ENCODE measurements around the gene SDR9C7. TPM values are rescaled to one million over a fixed set of nuclear protein-coding genes. Genes with fewer than 3 reads are reported as not detected.
"Not testable (repeated sequence)": the region's sequence is repeated elsewhere in the genome, so short reads cannot be mapped to it uniquely, and the experiment has no call there.

The SDR9C7 gene
- not detected in 2 replicates for total RNA-seq (2021)
- percentile 6 among the genes with signal in this experiment for Bru-seq, nascent RNA
- percentile 11 among the genes with signal in this experiment for BruChase-seq, experiment 1, labeled RNA remaining after a 2-hour chase
- percentile 7 among the genes with signal in this experiment for BruChase-seq, experiment 2, labeled RNA remaining after a 6-hour chase
- long read RNA-seq, result 0 reads

GRCh38 chr12:56933826-56934625 lies at the start of gene SDR9C7:
TSS of gene SDR9C7 (minus strand) at chr12:56934408. CDS start at chr12:56934261, 147 bp downstream.
- no peaks in the 10 kb centered on the region for H3K9me2 ChIP-seq (ENCODE audit: insufficient read depth)
- no peaks in the 10 kb centered on the region for H3F3A ChIP-seq (ENCODE audit: insufficient read depth, low read depth)
- no peaks in the 10 kb centered on the region for H3K27me3 ChIP-seq (ENCODE audit: insufficient read depth, low read depth)
- no peaks in the 10 kb centered on the region for H3K79me2 ChIP-seq (ENCODE audit: low read depth)
- H4K20me1 ChIP-seq (ENCODE audit: insufficient read depth), result no peaks in the 10 kb centered on the region
- BruUV-seq (replicated peaks), result no TSS peak
- TF ChIP-seq EZH2 (IDR thresholded peaks at IDR 0.05; ENCODE audit: low read depth), result no peak
- TF ChIP-seq CTCF (conservative IDR thresholded peaks at IDR 0.05), result no peak
- H3K36me3 ChIP-seq (ENCODE audit: low read depth), result no peaks in the 10 kb centered on the region
- no peaks in the 10 kb centered on the region for H3K9me3 ChIP-seq (ENCODE audit: insufficient read depth, low read depth)
- no peak within 1 kb of the TSS for H3K4me3 ChIP-seq
- DNase-seq, result no peak
- H3K27ac ChIP-seq, result no peak within 1 kb of the TSS
- peaks cover 14% of the 10 kb centered on the region; the same call in 1 of the 2 replicates for H3K4me1 ChIP-seq (replicated peaks; ENCODE audit: insufficient read depth)
- H3K4me2 ChIP-seq, result no peak within 1 kb of the TSS
- ChIA-PET CTCF (no interaction called here), POLR2A (ENCODE audit: unreplicated experiment) (no interaction called here)
- intact Hi-C loops (cut with micrococcal nuclease; ENCODE audit: unreplicated experiment), result no loop called here
- no peak within 1 kb of the TSS for H2AFZ ChIP-seq

- Histone ChIP-seq H3K4me2 (no peak overlapping the region), H3K27me3 (ENCODE audit: insufficient read depth, low read depth) (no peaks in the 10 kb centered on the region), H3K27ac (no peak overlapping the region), H3F3A (ENCODE audit: insufficient read depth, low read depth) (peaks cover 6% of the 10 kb centered on the region), H4K20me1 (ENCODE audit: insufficient read depth) (no peaks in the 10 kb centered on the region), H3K4me3 (no peak overlapping the region), H2AFZ (no peak overlapping the region), H3K9me2 (ENCODE audit: insufficient read depth) (no peaks in the 10 kb centered on the region), H3K9me3 (ENCODE audit: insufficient read depth, low read depth) (no peaks in the 10 kb centered on the region), H3K36me3 (ENCODE audit: low read depth) (no peaks in the 10 kb centered on the region), H3K79me2 (ENCODE audit: low read depth) (no peaks in the 10 kb centered on the region), H3K4me1 (replicated peaks; ENCODE audit: insufficient read depth) (peaks cover 12% of the 10 kb centered on the region)
- BruUV-seq (replicated peaks), result no TSS peak
- intact Hi-C loops (cut with micrococcal nuclease; ENCODE audit: unreplicated experiment), result no loop called here
- ChIA-PET POLR2A (ENCODE audit: unreplicated experiment) (no interaction called here), CTCF (no interaction called here)
- no peak for TF ChIP-seq CTCF (conservative IDR thresholded peaks at IDR 0.05)
- no peak for TF ChIP-seq EZH2 (IDR thresholded peaks at IDR 0.05; ENCODE audit: low read depth)
- no peak for DNase-seq
Observed at GRCh38 chr12:56983386-56983785, 49.2 kb upstream of the SDR9C7 start.

- H3K36me3 ChIP-seq (ENCODE audit: low read depth); H3K9me3 ChIP-seq (ENCODE audit: insufficient read depth, low read depth); CTCF ChIA-PET; H3K4me3 ChIP-seq; H3K9me2 ChIP-seq (ENCODE audit: insufficient read depth); H3K27ac ChIP-seq; H3K79me2 ChIP-seq (ENCODE audit: low read depth); H3F3A ChIP-seq (ENCODE audit: insufficient read depth, low read depth); H3K27me3 ChIP-seq (ENCODE audit: insufficient read depth, low read depth); POLR2A ChIA-PET (ENCODE audit: unreplicated experiment); BruUV-seq (replicated peaks); H2AFZ ChIP-seq; DNase-seq; H3K4me2 ChIP-seq; H4K20me1 ChIP-seq (ENCODE audit: insufficient read depth); intact Hi-C loops (cut with micrococcal nuclease; ENCODE audit: unreplicated experiment): not testable (repeated sequence)
- H3K4me1 ChIP-seq (replicated peaks; ENCODE audit: insufficient read depth), result peaks cover 12% of the 10 kb centered on the region
Observed at GRCh38 chr12:56982578-56983236, 48.5 kb upstream of the SDR9C7 start.
